ENCODE measurements around the gene NHLRC4.

Gene NHLRC4

DNA sequence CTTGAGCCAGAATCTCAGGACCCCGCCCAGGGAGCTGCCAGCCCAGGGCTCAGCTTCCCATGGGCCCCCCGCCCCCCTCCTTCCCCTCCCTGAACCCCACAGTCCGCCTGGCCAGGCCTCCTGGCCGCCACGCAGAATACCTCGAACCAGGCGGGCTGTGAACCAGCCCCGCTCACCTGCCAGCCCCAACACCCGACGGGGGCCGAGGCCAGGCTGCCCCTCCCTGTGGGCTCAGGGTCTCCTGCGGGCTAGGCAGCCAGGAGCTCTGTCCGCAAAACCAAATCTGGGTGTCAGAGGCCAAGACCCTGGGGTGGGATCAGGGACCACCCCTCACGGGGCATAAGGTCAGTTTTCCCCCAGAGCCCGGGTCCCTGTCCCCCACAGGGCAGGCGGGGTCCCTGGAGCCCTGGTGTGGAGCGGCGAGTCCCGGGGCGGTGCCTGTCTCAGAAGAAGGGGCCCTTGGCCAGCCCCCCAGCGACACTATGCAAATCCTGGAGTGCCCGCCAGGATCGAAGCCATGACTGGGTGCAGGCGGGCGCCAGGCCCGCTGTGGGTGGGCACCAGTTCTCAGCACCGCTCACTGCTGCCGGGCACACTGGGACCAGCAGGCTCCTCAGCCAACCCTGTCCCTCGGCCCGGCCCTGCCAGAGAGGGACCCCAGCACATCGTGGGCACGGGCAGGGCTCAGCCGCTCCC, 13.1 kb upstream of the NHLRC4 start:
- ChIA-PET POLR2A (interaction anchor here (0.6 to 0.7 kb wide), 2 partner anchors 25 to 34 kb away, joined by 3 to 7 read pairs; no protein-coding TSS in a partner anchor), CTCF (no interaction called here)
- Histone ChIP-seq H3K36me3 (ENCODE audit: control insufficient read depth in 2 of 2, insufficient read depth in 1 of 2, low read length in 2 of 2) (peaks cover 0 to 25% of the 10 kb centered on the region in 2 experiments; a peak in 1 of 3 replicates), H3K4me1 (ENCODE audit: control insufficient read depth, insufficient read depth, low read length) (no peaks in the 10 kb centered on the region), H3K27ac (ENCODE audit: extremely low read depth, low read depth, low read length) (no peak overlapping the region), H3K4me3 (ENCODE audit: low read depth, low read length) (no peak overlapping the region), H3K9me3 (ENCODE audit: control insufficient read depth, insufficient read depth, low read depth, low read length) (no peaks in the 10 kb centered on the region)
- peak; percentile 18; the same call in 1 of the 2 replicates for TF ChIP-seq SP2 (tag by site-specific recombination; IDR thresholded peaks at IDR 0.05)
- TF ChIP-seq, protein P1, sequence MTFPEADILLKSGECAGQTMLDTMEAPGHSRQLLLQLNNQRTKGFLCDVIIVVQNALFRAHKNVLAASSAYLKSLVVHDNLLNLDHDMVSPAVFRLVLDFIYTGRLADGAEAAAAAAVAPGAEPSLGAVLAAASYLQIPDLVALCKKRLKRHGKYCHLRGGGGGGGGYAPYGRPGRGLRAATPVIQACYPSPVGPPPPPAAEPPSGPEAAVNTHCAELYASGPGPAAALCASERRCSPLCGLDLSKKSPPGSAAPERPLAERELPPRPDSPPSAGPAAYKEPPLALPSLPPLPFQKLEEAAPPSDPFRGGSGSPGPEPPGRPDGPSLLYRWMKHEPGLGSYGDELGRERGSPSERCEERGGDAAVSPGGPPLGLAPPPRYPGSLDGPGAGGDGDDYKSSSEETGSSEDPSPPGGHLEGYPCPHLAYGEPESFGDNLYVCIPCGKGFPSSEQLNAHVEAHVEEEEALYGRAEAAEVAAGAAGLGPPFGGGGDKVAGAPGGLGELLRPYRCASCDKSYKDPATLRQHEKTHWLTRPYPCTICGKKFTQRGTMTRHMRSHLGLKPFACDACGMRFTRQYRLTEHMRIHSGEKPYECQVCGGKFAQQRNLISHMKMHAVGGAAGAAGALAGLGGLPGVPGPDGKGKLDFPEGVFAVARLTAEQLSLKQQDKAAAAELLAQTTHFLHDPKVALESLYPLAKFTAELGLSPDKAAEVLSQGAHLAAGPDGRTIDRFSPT (tag by site-specific recombination; IDR thresholded peaks at IDR 0.05) = peak; percentile 77
- TF ChIP-seq FEZF1 (tag by site-specific recombination; IDR thresholded peaks at IDR 0.05) = no peak
- peak; percentile 41; the same call in 1 of the 2 replicates for TF ChIP-seq BCL11B (tag by site-specific recombination; IDR thresholded peaks at IDR 0.05; ENCODE audit: low read depth)

DNA sequence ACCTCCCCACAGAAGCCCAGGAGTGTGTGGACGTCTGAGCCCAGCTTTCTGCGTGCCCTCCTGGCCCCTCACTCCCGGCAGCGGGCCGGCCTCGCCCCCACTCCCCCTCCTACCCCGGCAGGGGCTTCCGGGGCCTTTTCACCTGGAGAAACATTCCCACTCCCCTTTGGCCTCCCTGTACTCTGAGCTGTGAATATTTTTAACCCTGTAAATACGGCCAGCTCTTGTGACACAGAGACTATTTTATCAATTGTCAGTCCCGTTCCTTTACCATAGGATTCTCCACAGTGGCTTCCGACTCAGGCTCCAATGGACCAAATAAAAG, 12.5 kb upstream of the NHLRC4 start:
- H3K4me3 ChIP-seq (ENCODE audit: low read depth, low read length) = no peak overlapping the region
- no peak for TF ChIP-seq ZNF121 (tag by site-specific recombination; IDR thresholded peaks at IDR 0.05)
- no peak for TF ChIP-seq ZNF19 (tag by site-specific recombination; IDR thresholded peaks at IDR 0.05; ENCODE audit: low read depth)
- TF ChIP-seq HOXC10 (CRISPR knock-in tag; IDR thresholded peaks at IDR 0.05) = no peak
- TF ChIP-seq ZNF624 (tag by site-specific recombination; IDR thresholded peaks at IDR 0.05) = no peak
- TF ChIP-seq OVOL3 (tag by site-specific recombination; IDR thresholded peaks at IDR 0.05) = no peak
- TF ChIP-seq, protein P2, sequence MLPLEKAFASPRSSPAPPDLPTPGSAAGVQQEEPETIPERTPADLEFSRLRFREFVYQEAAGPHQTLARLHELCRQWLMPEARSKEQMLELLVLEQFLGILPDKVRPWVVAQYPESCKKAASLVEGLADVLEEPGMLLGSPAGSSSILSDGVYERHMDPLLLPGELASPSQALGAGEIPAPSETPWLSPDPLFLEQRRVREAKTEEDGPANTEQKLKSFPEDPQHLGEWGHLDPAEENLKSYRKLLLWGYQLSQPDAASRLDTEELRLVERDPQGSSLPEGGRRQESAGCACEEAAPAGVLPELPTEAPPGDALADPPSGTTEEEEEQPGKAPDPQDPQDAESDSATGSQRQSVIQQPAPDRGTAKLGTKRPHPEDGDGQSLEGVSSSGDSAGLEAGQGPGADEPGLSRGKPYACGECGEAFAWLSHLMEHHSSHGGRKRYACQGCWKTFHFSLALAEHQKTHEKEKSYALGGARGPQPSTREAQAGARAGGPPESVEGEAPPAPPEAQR (tag by site-specific recombination; IDR thresholded peaks at IDR 0.05) = no peak
- no peak for TF ChIP-seq EGR2 (tag by site-specific recombination; IDR thresholded peaks at IDR 0.05; ENCODE audit: low read depth)
- TF ChIP-seq ZBTB1 (tag by site-specific recombination; IDR thresholded peaks at IDR 0.05) = no peak
- no peak for TF ChIP-seq REPIN1 (tag by site-specific recombination; IDR thresholded peaks at IDR 0.05; ENCODE audit: low read depth)
- TF ChIP-seq ZNF221 (tag by site-specific recombination; IDR thresholded peaks at IDR 0.05; ENCODE audit: borderline replicate concordance) = no peak
- no peak for TF ChIP-seq ZNF404 (tag by site-specific recombination; IDR thresholded peaks at IDR 0.05)
- H3K9me3 ChIP-seq (ENCODE audit: control insufficient read depth, insufficient read depth, low read depth, low read length) = no peaks in the 10 kb centered on the region
- H3K4me1 ChIP-seq (ENCODE audit: control insufficient read depth, insufficient read depth, low read length) = no peaks in the 10 kb centered on the region
- peaks cover 0 to 23% of the 10 kb centered on the region in 2 experiments; a peak in 1 of 3 replicates for H3K36me3 ChIP-seq (ENCODE audit: control insufficient read depth in 2 of 2, insufficient read depth in 1 of 2, low read length in 2 of 2)
- ChIA-PET POLR2A (no interaction called here), CTCF (interaction anchor here (0.6 kb wide), 1 partner anchor 135 kb away, joined by 3 read pairs; no protein-coding TSS in a partner anchor)
- H3K27ac ChIP-seq (ENCODE audit: extremely low read depth, low read depth, low read length) = no peak overlapping the region

DNA sequence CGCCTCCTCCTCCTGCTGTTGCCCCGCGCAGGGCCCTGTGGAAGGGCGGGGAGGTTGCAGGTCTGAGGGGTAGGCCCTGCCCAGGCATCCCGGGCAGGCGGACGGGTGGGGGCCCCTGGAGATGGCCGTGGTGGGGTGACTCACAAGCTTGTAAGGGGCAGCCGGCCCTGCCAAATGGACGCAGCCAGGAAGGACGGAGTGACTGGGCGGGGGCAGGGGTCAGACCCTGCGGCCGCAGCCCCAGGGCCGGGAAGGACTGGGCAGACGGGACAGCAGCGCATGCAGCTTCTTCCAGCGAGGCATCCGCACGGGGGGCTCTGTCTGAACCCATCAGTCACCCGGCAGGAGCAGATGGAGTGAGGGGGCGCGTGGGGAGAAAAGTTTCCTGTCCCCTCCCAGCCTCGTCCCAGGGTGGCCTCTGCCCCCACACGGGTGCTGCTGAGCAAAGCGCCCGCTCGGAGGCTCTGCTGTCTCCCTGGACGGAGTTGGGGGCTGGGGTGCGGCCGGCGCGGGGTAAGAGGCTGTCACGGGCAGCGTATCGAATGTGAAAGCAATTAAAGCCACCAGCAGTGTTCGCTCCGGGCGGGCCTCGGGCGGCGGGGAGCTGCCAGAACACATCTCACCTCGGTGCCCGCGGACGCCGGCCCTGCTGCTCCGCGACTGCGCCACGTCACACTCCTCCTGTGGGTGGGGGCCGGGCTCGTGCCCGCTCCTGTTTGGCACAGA, 12.0 kb upstream of the NHLRC4 start:
- peaks cover 0 to 19% of the 10 kb centered on the region in 2 experiments; a peak in 1 of 3 replicates for H3K36me3 ChIP-seq (ENCODE audit: control insufficient read depth in 2 of 2, insufficient read depth in 1 of 2, low read length in 2 of 2)
- no peaks in the 10 kb centered on the region for H3K9me3 ChIP-seq (ENCODE audit: control insufficient read depth, insufficient read depth, low read depth, low read length)
- H3K4me1 ChIP-seq (ENCODE audit: control insufficient read depth, insufficient read depth, low read length) = no peaks in the 10 kb centered on the region; the same call in 1 of the 2 replicates
- ChIA-PET CTCF (interaction anchor here (0.6 kb wide), 1 partner anchor 136 kb away, joined by 3 read pairs; no protein-coding TSS in a partner anchor), POLR2A (interaction anchor here (0.9 to 1.2 kb wide), 2 partner anchors 12 to 16 kb away, joined by 3 to 4 read pairs; partner anchors contain the start of gene NHLRC4)
- no peak overlapping the region for H3K4me3 ChIP-seq (ENCODE audit: low read depth, low read length)
- no peak overlapping the region for H3K27ac ChIP-seq (ENCODE audit: extremely low read depth, low read depth, low read length)
- no peak for TF ChIP-seq ZNF792 (tag by site-specific recombination; IDR thresholded peaks at IDR 0.05)
- TF ChIP-seq, protein P3, sequence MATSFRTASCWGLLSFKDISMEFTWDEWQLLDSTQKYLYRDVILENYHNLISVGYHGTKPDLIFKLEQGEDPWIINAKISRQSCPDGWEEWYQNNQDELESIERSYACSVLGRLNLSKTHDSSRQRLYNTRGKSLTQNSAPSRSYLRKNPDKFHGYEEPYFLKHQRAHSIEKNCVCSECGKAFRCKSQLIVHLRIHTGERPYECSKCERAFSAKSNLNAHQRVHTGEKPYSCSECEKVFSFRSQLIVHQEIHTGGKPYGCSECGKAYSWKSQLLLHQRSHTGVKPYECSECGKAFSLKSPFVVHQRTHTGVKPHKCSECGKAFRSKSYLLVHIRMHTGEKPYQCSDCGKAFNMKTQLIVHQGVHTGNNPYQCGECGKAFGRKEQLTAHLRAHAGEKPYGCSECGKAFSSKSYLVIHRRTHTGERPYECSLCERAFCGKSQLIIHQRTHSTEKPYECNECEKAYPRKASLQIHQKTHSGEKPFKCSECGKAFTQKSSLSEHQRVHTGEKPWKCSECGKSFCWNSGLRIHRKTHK (tag by site-specific recombination; IDR thresholded peaks at IDR 0.05) = no peak
- no peak for TF ChIP-seq ZNF292 (tag by site-specific recombination; IDR thresholded peaks at IDR 0.05; ENCODE audit: borderline replicate concordance, low read depth)
- TF ChIP-seq, protein P4, sequence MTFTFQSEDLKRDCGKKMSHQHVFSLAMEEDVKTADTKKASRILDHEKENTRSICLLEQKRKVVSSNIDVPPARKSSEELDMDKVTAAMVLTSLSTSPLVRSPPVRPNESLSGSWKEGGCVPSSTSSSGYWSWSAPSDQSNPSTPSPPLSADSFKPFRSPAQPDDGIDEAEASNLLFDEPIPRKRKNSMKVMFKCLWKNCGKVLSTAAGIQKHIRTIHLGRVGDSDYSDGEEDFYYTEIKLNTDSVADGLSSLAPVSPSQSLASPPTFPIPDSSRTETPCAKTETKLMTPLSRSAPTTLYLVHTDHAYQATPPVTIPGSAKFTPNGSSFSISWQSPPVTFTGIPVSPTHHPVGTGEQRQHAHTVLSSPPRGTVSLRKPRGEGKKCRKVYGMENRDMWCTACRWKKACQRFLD (tag by site-specific recombination; IDR thresholded peaks at IDR 0.05) = no peak
- TF ChIP-seq ZNF843 (tag by site-specific recombination; IDR thresholded peaks at IDR 0.05) = no peak
- no peak for TF ChIP-seq ZNF248 (tag by site-specific recombination; IDR thresholded peaks at IDR 0.05)
- TF ChIP-seq, protein P5, sequence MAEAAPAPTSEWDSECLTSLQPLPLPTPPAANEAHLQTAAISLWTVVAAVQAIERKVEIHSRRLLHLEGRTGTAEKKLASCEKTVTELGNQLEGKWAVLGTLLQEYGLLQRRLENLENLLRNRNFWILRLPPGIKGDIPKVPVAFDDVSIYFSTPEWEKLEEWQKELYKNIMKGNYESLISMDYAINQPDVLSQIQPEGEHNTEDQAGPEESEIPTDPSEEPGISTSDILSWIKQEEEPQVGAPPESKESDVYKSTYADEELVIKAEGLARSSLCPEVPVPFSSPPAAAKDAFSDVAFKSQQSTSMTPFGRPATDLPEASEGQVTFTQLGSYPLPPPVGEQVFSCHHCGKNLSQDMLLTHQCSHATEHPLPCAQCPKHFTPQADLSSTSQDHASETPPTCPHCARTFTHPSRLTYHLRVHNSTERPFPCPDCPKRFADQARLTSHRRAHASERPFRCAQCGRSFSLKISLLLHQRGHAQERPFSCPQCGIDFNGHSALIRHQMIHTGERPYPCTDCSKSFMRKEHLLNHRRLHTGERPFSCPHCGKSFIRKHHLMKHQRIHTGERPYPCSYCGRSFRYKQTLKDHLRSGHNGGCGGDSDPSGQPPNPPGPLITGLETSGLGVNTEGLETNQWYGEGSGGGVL (tag by site-specific recombination; IDR thresholded peaks at IDR 0.05) = no peak

Measured in HEK293 (cell line).